ENCODE results near the gene CDH11.

CDH11 gene

DNA sequence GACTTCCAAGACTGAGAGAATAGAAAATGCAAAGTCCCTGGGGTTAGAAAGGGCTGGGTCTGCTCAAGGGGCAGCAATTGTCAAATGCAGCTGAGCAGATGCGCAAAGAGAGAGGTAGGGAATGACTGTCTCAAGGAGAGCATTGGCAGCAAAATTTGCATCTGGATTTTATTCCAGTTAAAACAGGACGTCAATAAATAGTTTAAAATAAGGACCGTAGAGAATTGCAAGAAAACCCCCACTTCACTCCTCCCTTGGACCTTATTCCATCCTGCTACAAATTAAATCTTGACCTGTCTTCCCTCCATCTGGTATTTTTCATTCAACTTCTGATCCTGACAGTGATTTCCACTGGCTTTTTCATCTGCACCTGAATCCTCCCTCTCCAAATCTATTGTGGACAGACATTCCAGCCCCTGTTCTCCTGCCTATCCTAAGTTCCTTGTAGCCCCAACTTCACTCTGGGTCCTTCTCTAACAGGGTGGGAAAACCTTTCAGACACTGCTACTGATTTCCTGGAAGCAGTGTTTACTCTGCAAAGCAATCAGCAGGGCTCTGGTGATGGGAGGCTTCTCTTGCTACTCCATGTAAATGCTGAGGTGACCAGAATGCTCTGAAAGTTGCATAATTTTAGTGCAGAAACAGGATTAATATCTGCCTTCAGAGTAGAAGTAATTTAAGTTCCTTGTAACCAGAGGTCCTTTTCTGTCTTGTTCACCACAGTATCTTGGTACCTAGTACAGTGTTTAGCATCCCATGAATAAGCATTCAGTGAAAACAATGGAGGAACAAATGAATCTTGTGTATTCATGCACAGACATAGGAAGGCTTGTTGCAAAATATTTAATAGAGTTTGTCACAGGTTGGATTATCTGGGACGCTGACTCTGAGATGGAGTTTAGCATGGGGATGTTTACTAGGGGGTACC is 79.2 kb downstream of the CDH11 start:
- no peak for TF ChIP-seq CTCF (IDR thresholded peaks at IDR 0.05)

DNA sequence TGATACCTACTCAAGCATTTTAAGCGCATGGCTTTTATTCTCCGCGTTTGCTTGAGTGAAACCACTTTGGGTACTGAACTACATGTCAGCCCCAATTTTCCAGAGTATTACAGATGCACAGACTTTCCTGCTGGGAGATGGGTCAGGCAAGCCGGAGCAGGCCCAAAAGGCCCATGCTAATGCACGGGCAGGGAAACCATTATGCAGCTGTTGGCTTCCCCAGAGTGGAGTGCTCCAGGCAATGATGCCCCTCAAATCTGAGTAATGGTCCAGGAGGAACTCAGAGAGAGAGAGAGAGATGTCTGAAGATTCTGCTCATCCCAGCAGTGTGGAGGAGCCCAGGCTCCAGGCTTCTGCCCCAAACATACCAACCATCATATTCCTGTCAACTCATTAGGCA is 80.2 kb downstream of the CDH11 start:
- H3K36me3 ChIP-seq: no peaks in the 10 kb centered on the region
- no peak overlapping the region for H3K4me3 ChIP-seq (ENCODE audit: low read depth in 1 of 2, low read length in 1 of 2)
- no peaks in the 10 kb centered on the region for H3K4me1 ChIP-seq (ENCODE audit: control insufficient read depth in 1 of 2, insufficient read depth in 1 of 2, low read depth in 1 of 2, low read length in 1 of 2)
- no peaks in the 10 kb centered on the region for H3K27me3 ChIP-seq
- TF ChIP-seq CTCF (IDR thresholded peaks at IDR 0.05): no peak
- no peaks in the 10 kb centered on the region for H3K9me3 ChIP-seq
- H3K27ac ChIP-seq: no peak overlapping the region

More for the DNA sequence above, 79.2 kb downstream of the CDH11 start:
- H3K27ac ChIP-seq: no peak overlapping the region
- no peaks in the 10 kb centered on the region for H3K4me1 ChIP-seq (ENCODE audit: control insufficient read depth in 1 of 2, insufficient read depth in 1 of 2, low read depth in 1 of 2, low read length in 1 of 2)
- H3K36me3 ChIP-seq: no peaks in the 10 kb centered on the region
- no peaks in the 10 kb centered on the region for H3K27me3 ChIP-seq
- no peak overlapping the region for H3K4me3 ChIP-seq (ENCODE audit: low read depth in 1 of 2, low read length in 1 of 2)
- H3K9me3 ChIP-seq: no peaks in the 10 kb centered on the region

DNA sequence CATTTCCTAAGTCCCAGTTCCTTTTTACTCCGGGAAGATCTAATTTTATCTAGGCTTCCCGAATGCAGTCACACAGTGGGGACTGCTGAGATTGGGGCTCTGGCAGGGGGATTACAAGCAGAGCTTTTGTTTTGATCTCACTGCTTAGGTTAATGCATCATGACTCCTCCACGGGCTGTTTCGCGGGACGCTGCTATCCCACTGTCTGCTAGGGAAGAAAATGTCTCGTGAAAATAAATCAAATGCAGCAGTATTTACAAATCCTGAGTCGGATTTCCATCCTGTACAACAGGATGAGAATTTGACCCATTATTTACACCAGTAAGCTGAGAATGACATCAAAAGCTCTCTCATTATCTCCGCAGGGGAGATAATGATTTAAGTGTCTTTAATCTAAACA is 83.8 kb downstream of the CDH11 start:
- Histone ChIP-seq H3K4me3 (ENCODE audit: low read depth in 1 of 2, low read length in 1 of 2) (no peak overlapping the region), H3K4me1 (ENCODE audit: control insufficient read depth in 1 of 2, insufficient read depth in 1 of 2, low read depth in 1 of 2, low read length in 1 of 2) (no peaks in the 10 kb centered on the region), H3K27ac (no peak overlapping the region), H3K36me3 (no peaks in the 10 kb centered on the region), H3K27me3 (no peaks in the 10 kb centered on the region), H3K9me3 (no peaks in the 10 kb centered on the region)
- no peak for TF ChIP-seq CTCF (IDR thresholded peaks at IDR 0.05)

DNA sequence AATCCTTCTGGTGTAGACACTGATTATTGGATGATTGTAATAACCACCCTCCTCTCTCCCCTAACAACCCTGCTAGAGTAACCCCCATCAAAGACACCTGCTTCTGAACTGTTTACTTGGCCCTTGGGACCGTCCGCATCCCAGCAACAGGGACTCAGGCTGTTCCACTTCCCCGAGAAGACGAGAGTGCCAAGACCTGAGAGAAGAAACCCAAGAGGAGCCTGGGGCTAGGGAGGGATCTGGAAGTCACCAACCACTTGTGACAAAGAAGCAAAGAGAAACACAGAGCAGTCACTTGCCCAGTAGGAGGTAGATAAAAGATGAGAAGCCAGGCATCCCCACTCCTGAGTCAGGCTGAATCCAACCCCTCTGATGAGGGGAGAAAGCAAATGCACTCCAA is 84.3 kb downstream of the CDH11 start:
- Histone ChIP-seq H3K36me3 (no peaks in the 10 kb centered on the region), H3K9me3 (no peaks in the 10 kb centered on the region), H3K4me3 (ENCODE audit: low read depth in 1 of 2, low read length in 1 of 2) (no peak overlapping the region), H3K4me1 (ENCODE audit: control insufficient read depth in 1 of 2, insufficient read depth in 1 of 2, low read depth in 1 of 2, low read length in 1 of 2) (no peaks in the 10 kb centered on the region), H3K27me3 (no peaks in the 10 kb centered on the region), H3K27ac (no peak overlapping the region)
- TF ChIP-seq CTCF (IDR thresholded peaks at IDR 0.05): no peak

- no peak overlapping the region for H3K27ac ChIP-seq
- no peak for TF ChIP-seq CTCF (IDR thresholded peaks at IDR 0.05)
These were observed 86.9 kb downstream of the CDH11 start for GRCh38 chr16:65034915-65035314.

More at GRCh38 chr16:65034915-65035314, 86.9 kb downstream of the CDH11 start:
- Histone ChIP-seq H3K4me1 (ENCODE audit: control insufficient read depth in 1 of 2, insufficient read depth in 1 of 2, low read depth in 1 of 2, low read length in 1 of 2) (no peaks in the 10 kb centered on the region), H3K4me3 (ENCODE audit: low read depth in 1 of 2, low read length in 1 of 2) (no peak overlapping the region), H3K9me3 (no peaks in the 10 kb centered on the region), H3K36me3 (no peaks in the 10 kb centered on the region), H3K27me3 (no peaks in the 10 kb centered on the region)

Data from neutrophil (primary cell).